ENCODE results near the gene SLC35G6.
"Not testable (repeated sequence)": the region's sequence is repeated elsewhere in the genome, so short reads cannot be mapped to it uniquely, and the experiment has no call there.

GRCh38 chr17:7474767-7475166 lies 6.5 kb upstream of the SLC35G6 start:
- TF ChIP-seq CTCF (conservative IDR thresholded peaks at IDR 0.05; ENCODE audit: low read depth in 2 of 2); CREB1 (CRISPR knock-in tag; IDR thresholded peaks at IDR 0.05; ENCODE audit: low read depth); REST (IDR thresholded peaks at IDR 0.05; ENCODE audit: unreplicated experiment): not testable (repeated sequence)

Data from GM23338 (cell line).